Natural killer cell (primary cell): ENCODE results near the gene FHOD3. TPM values are rescaled to one million over a fixed set of nuclear protein-coding genes. Genes with fewer than 3 reads are reported as not detected.

Experiments used
- ATAC-seq, 3 donors: fragments of 150-1000 bp in 2 of 3; fragments of 200-7000 bp in 1 of 3; cut with Tn5 transposase; 1 replicate in 1 of 3; 2 replicates in 2 of 3; pipeline ENCODE4 v1.10.0; 2021; ENCODE audit warnings: mild to moderate bottlenecking in 2 of 3, moderate library complexity in 2 of 3
- DNase-seq, 2 donors: peaks; one replicate each; pipeline versions ENCODE4 v3.0.0 to v3.0.0-alpha.2; 2013 to 2021; ENCODE audit warnings: mixed read lengths in 1 of 2
- H3K27ac ChIP-seq: one replicate; pipeline ENCODE4 v1.5.1; 2013; ENCODE audit warnings: mild to moderate bottlenecking, low read length
- H3K27me3 ChIP-seq: one replicate; pipeline ENCODE4 v1.6.1; 2013; ENCODE audit warnings: low read length; ENCODE audit not compliant: control insufficient read depth, insufficient read depth
- H3K36me3 ChIP-seq: one replicate; pipeline ENCODE4 v1.6.1; 2013; ENCODE audit warnings: low read length; ENCODE audit not compliant: control insufficient read depth, insufficient read depth
- H3K4me1 ChIP-seq: one replicate; pipeline ENCODE4 v1.6.1; 2013; ENCODE audit warnings: low read length; ENCODE audit not compliant: control insufficient read depth, insufficient read depth
- H3K4me3 ChIP-seq: one replicate; pipeline ENCODE4 v1.5.1; 2013; ENCODE audit warnings: low read length
- H3K9me3 ChIP-seq: one replicate; pipeline ENCODE4 v1.6.1; 2013; ENCODE audit warnings: low read length; ENCODE audit not compliant: control insufficient read depth, insufficient read depth
- H3K27ac Mint-ChIP-seq, 2 donors: one replicate each; pipeline ENCODE4 v1.8.0; 2022; ENCODE audit warnings: mild to moderate bottlenecking in 2 of 2, mixed read lengths in 2 of 2, moderate library complexity in 1 of 2
- H3K27me3 Mint-ChIP-seq, 2 donors: one replicate each; pipeline ENCODE4 v1.8.0; 2022; ENCODE audit warnings: low read depth in 2 of 2, mixed read lengths in 2 of 2
- H3K36me3 Mint-ChIP-seq: one replicate; pipeline ENCODE4 v1.8.0; 2022; ENCODE audit warnings: mixed read lengths
- H3K4me1 Mint-ChIP-seq, 2 donors: one replicate each; pipeline ENCODE4 v1.8.0; 2022; ENCODE audit warnings: mixed read lengths in 2 of 2
- H3K4me3 Mint-ChIP-seq: one replicate; pipeline ENCODE4 v1.8.0; 2022; ENCODE audit warnings: mild to moderate bottlenecking, moderate library complexity, mixed read lengths
- H3K9me3 Mint-ChIP-seq, 2 donors: one replicate each; pipeline ENCODE4 v1.8.0; 2022; ENCODE audit warnings: mixed read lengths in 2 of 2
- CTCF ChIP-seq: fragments of 200-600 bp; IDR thresholded peaks from one replicate; pipeline ENCODE4 v1.8.0; 2022; ENCODE audit warnings: antibody characterized with exemption
- WGBS: methylation state at CpG from one replicate; pipeline ENCODE4 v1.1.7; 2013; ENCODE audit warnings: missing lambda C conversion rate; ENCODE audit not compliant: insufficient coverage; 5-methylcytosine and 5-hydroxymethylcytosine counted together
- intact Hi-C: fragments of 100-400 bp; cut with micrococcal nuclease; formaldehyde crosslinking; loops from one replicate; pipeline ENCODE4 v1.14.2; 2022
- total RNA-seq, 4 donors: library from RNA; stranded (reverse); fragments of 120-200 nt in 1 of 4; gene quantifications; one replicate each; pipeline versions ENCODE4 v1.2.3 to v1.2.4, GENCODE V29; 2013 to 2022

FHOD3 gene
- total RNA-seq, 3 donors from 2014 or later (not counting 1 experiment from before 2014, with no cell fraction given): not detected

GRCh38 chr18:36650266-36650665 lies 352.8 kb downstream of the FHOD3 start:
- no peaks in the 10 kb centered on the region for H3K36me3 ChIP-seq
- no peaks in the 10 kb centered on the region for H3K36me3 Mint-ChIP-seq
- H3K27ac Mint-ChIP-seq: no peak overlapping the region
- TF ChIP-seq CTCF: no peak
- no peaks in the 10 kb centered on the region for H3K4me1 Mint-ChIP-seq
- H3K27me3 ChIP-seq: no peaks in the 10 kb centered on the region
- H3K27me3 Mint-ChIP-seq: peaks cover 0 to 15% of the 10 kb centered on the region in 2 donors
- no peak overlapping the region for H3K4me3 ChIP-seq
- no peak overlapping the region for H3K27ac ChIP-seq
- H3K4me1 ChIP-seq: no peaks in the 10 kb centered on the region
- peaks cover 0 to 2% of the 10 kb centered on the region in 2 donors for H3K9me3 Mint-ChIP-seq
- no peak for DNase-seq
- intact Hi-C loops: no loop called here
- 91% methylated on average over 3 of the region's 3 CpGs for WGBS
- no peaks in the 10 kb centered on the region for H3K9me3 ChIP-seq
- no peak overlapping the region for H3K4me3 Mint-ChIP-seq
- no peak for ATAC-seq

GRCh38 chr18:36650906-36651305 lies 353.4 kb downstream of the FHOD3 start:
- Histone ChIP-seq H3K9me3 (no peaks in the 10 kb centered on the region), H3K4me1 (no peaks in the 10 kb centered on the region), H3K4me3 (no peak overlapping the region), H3K27ac (no peak overlapping the region), H3K36me3 (no peaks in the 10 kb centered on the region), H3K27me3 (no peaks in the 10 kb centered on the region)
- H3K27ac Mint-ChIP-seq: no peak overlapping the region
- intact Hi-C loops: no loop called here
- 46% methylated on average over 6 of the region's 6 CpGs for WGBS
- no peak for ATAC-seq
- DNase-seq: no peak
- H3K4me3 Mint-ChIP-seq: no peak overlapping the region
- TF ChIP-seq CTCF: no peak
- no peaks in the 10 kb centered on the region for H3K36me3 Mint-ChIP-seq
- peaks cover 0 to 2% of the 10 kb centered on the region in 2 donors for H3K9me3 Mint-ChIP-seq
- no peaks in the 10 kb centered on the region for H3K4me1 Mint-ChIP-seq
- H3K27me3 Mint-ChIP-seq: peaks cover 0 to 15% of the 10 kb centered on the region in 2 donors

- H3K27me3 Mint-ChIP-seq: peaks cover 0 to 13% of the 10 kb centered on the region in 2 donors
- no peaks in the 10 kb centered on the region for H3K27me3 ChIP-seq
- no peak overlapping the region for H3K4me3 ChIP-seq
- no peaks in the 10 kb centered on the region for H3K36me3 Mint-ChIP-seq
- H3K4me1 ChIP-seq: no peaks in the 10 kb centered on the region
- no peak for TF ChIP-seq CTCF
- ATAC-seq: no peak
- no peak for DNase-seq
- no peaks in the 10 kb centered on the region for H3K9me3 ChIP-seq
- H3K27ac ChIP-seq: no peak overlapping the region
- H3K4me3 Mint-ChIP-seq: no peak overlapping the region
- H3K27ac Mint-ChIP-seq: no peak overlapping the region
- H3K9me3 Mint-ChIP-seq: peaks cover 0 to 2% of the 10 kb centered on the region in 2 donors
- intact Hi-C loops: no loop called here
- WGBS: 85% methylated on average over 10 of the region's 10 CpGs
- H3K36me3 ChIP-seq: no peaks in the 10 kb centered on the region
- H3K4me1 Mint-ChIP-seq: no peaks in the 10 kb centered on the region
Observed at GRCh38 chr18:36652503-36652902, 355.0 kb downstream of the FHOD3 start.

- intact Hi-C loops: no loop called here
- ATAC-seq: no peak
Observed at GRCh38 chr18:36653141-36653869, 355.8 kb downstream of the FHOD3 start.

More at GRCh38 chr18:36653141-36653869, 355.8 kb downstream of the FHOD3 start:
- Mint-ChIP-seq H3K27me3 (peaks cover 0 to 13% of the 10 kb centered on the region in 2 donors), H3K9me3 (no peaks in the 10 kb centered on the region), H3K27ac (no peak overlapping the region), H3K4me1 (no peaks in the 10 kb centered on the region), H3K36me3 (no peaks in the 10 kb centered on the region), H3K4me3 (no peak overlapping the region)
- no peak for DNase-seq
- H3K36me3 ChIP-seq: no peaks in the 10 kb centered on the region
- H3K27ac ChIP-seq: no peak overlapping the region
- no peak for TF ChIP-seq CTCF
- no peaks in the 10 kb centered on the region for H3K27me3 ChIP-seq
- no peaks in the 10 kb centered on the region for H3K4me1 ChIP-seq
- H3K9me3 ChIP-seq: no peaks in the 10 kb centered on the region
- H3K4me3 ChIP-seq: no peak overlapping the region
- 82% methylated on average over 3 of the region's 8 CpGs for WGBS
